GM12891 (cell line): ENCODE measurements around the gene C19orf53.

Experiments
- POLR2A ChIP-seq: IDR thresholded peaks from 2 replicates; pipeline ENCODE4 v1.6.1; 2011; ENCODE audit warnings: low read depth, low read length, control low read depth
- POLR2AphosphoS5 ChIP-seq: IDR thresholded peaks from 2 replicates; pipeline ENCODE4 v1.6.1; 2011; ENCODE audit warnings: low read depth, low read length, control low read depth

DNA sequence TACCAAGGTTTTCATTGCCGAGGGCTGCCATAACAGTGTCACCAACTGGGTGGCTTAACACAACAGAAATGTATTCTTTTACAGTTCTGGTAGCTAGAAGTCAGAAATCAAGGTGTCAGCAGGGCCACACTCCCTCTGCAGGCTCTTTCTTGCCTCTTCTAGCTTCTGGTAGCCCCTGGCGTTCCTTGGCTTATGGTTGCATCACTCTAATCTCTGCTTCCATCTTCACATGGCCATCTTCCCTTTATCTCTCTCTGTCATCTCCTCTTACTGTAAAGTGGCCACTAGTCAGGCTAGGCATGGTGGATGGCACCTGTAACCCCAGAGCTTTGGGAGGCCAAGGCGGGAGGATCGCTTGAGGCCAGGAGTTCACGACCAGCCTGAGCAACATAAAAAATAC, 47.9 kb upstream of the C19orf53 start:
- no peak for TF ChIP-seq POLR2AphosphoS5
- TF ChIP-seq POLR2A: no peak
